Nephron (organoid): ENCODE measurements around the gene DYNC1I2.
"Not testable (repeated sequence)": the region's sequence is repeated elsewhere in the genome, so short reads cannot be mapped to it uniquely, and the experiment has no call there.

Source experiments
- H3K27ac Mint-ChIP-seq, 3 experiments: 2 replicates each; pipeline ENCODE4 v1.8.0; 2020; ENCODE audit warnings: mixed read lengths in 3 of 3, mild to moderate bottlenecking in 2 of 3, moderate library complexity in 1 of 3
- H3K27me3 Mint-ChIP-seq: 2 replicates; pipeline ENCODE4 v1.8.0; 2021; ENCODE audit warnings: low read depth, mild to moderate bottlenecking, moderate library complexity, mixed read lengths
- H3K36me3 Mint-ChIP-seq: 2 replicates; pipeline ENCODE4 v1.8.0; 2020; ENCODE audit warnings: low read depth, mixed read lengths
- H3K4me1 Mint-ChIP-seq: 2 replicates; pipeline ENCODE4 v1.8.0; 2020; ENCODE audit warnings: mixed read lengths
- H3K4me3 Mint-ChIP-seq, 3 experiments: 2 replicates each; pipeline ENCODE4 v1.8.0; 2020; ENCODE audit warnings: mild to moderate bottlenecking in 3 of 3, mixed read lengths in 3 of 3, moderate library complexity in 2 of 3
- H3K9me3 Mint-ChIP-seq: 2 replicates; pipeline ENCODE4 v1.8.0; 2020; ENCODE audit warnings: mixed read lengths
- TF ChIP-seq, protein P1 (sequence below), 3 experiments: fragments of 200-600 bp; sonication (generic); IDR thresholded peaks; one replicate each; pipeline ENCODE4 v1.5.0; 2021; ENCODE audit warnings: antibody characterized with exemption in 3 of 3; ENCODE audit not compliant: unreplicated experiment in 3 of 3

The DYNC1I2 gene

GRCh38 chr2:171754254-171754939, 67.1 kb downstream of the DYNC1I2 start:
- no peaks in the 10 kb centered on the region for H3K4me1 Mint-ChIP-seq
- TF ChIP-seq, protein P1, sequence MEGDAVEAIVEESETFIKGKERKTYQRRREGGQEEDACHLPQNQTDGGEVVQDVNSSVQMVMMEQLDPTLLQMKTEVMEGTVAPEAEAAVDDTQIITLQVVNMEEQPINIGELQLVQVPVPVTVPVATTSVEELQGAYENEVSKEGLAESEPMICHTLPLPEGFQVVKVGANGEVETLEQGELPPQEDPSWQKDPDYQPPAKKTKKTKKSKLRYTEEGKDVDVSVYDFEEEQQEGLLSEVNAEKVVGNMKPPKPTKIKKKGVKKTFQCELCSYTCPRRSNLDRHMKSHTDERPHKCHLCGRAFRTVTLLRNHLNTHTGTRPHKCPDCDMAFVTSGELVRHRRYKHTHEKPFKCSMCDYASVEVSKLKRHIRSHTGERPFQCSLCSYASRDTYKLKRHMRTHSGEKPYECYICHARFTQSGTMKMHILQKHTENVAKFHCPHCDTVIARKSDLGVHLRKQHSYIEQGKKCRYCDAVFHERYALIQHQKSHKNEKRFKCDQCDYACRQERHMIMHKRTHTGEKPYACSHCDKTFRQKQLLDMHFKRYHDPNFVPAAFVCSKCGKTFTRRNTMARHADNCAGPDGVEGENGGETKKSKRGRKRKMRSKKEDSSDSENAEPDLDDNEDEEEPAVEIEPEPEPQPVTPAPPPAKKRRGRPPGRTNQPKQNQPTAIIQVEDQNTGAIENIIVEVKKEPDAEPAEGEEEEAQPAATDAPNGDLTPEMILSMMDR (IDR thresholded peaks at IDR 0.05; ENCODE audit: unreplicated experiment in 3 of 3), result no peak
- H3K27me3 Mint-ChIP-seq, result no peaks in the 10 kb centered on the region
- peaks cover 24% of the 10 kb centered on the region for H3K9me3 Mint-ChIP-seq
- H3K36me3 Mint-ChIP-seq, result peaks cover 83% of the 10 kb centered on the region
- no peak overlapping the region for H3K4me3 Mint-ChIP-seq
- H3K27ac Mint-ChIP-seq, result no peak overlapping the region

GRCh38 chr2:171758762-171759161, 71.5 kb downstream of the DYNC1I2 start:
- not testable (repeated sequence) for H3K27ac Mint-ChIP-seq, H3K4me1 Mint-ChIP-seq, H3K27me3 Mint-ChIP-seq, H3K4me3 Mint-ChIP-seq
- Mint-ChIP-seq H3K9me3 (peaks cover 30% of the 10 kb centered on the region), H3K36me3 (peaks cover 92% of the 10 kb centered on the region)

DNA sequence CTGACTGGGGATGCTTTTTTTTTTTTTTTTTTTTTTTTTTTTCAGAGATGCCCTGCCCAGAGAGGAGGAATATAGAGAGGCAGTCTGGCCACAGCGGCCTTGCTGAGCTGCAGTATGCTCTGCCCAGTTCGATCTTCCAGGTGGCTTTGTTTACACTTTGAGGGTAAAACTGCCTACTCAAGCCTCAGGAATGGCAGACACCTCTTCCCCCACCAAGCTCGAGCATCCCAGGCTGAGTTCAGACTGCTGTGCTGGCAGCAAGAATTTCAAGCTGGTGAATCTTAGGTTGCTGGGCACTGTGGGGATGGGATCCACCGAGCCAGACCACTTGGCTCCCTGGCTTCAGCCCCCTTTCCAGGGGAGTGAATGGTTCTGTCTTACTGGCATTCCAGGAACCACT, 73.9 kb downstream of the DYNC1I2 start:
- not testable (repeated sequence) for H3K27me3 Mint-ChIP-seq, H3K4me3 Mint-ChIP-seq, H3K4me1 Mint-ChIP-seq, H3K27ac Mint-ChIP-seq
- peaks cover 72% of the 10 kb centered on the region for H3K36me3 Mint-ChIP-seq
- H3K9me3 Mint-ChIP-seq, result peaks cover 24% of the 10 kb centered on the region

DNA sequence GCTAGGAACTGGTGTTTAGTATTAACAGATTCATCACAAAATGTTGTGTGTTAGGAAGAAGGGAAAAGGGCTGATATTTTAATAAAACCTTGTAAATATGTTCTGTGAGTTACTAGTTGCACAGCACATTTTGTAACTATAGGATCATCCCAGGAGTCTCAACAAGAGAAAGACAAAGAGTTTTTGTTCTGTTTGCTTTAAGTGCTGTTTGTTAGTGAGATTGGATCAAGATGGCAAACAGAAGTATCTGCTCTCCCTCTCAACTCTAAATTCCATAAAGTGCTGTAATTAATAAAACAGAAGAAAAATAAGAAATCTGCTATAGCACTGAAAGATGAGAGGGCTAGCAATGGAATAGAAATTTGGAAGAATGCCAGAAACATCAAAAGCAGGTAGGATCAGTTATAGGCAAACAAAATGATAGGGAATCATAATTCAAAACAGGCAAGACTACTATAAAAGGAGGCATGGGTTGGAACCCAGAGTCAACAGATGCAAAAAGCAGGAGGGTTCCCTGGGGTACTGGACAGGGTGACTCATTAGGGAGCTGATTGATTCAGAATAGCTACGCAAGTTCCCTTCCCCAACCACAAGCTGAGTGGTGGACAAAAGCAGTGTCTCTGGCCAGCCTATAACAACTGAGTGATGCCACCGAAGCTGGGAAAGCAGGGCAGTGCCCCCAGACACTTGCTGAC, 75.8 kb downstream of the DYNC1I2 start:
- Mint-ChIP-seq H3K36me3 (peaks cover 59% of the 10 kb centered on the region), H3K9me3 (peaks cover 15% of the 10 kb centered on the region), H3K4me1 (no peaks in the 10 kb centered on the region), H3K27me3 (no peaks in the 10 kb centered on the region), H3K4me3 (no peak overlapping the region), H3K27ac (peak overlapping the region in 1 of 3 experiments; percentile 9)
- TF ChIP-seq, protein P1 (IDR thresholded peaks at IDR 0.05; ENCODE audit: unreplicated experiment in 3 of 3), result no peak

GRCh38 chr2:171763602-171764001, 76.3 kb downstream of the DYNC1I2 start:
- Mint-ChIP-seq H3K9me3 (peaks cover 9% of the 10 kb centered on the region), H3K27ac (no peak overlapping the region), H3K36me3 (peaks cover 54% of the 10 kb centered on the region), H3K4me1 (no peaks in the 10 kb centered on the region), H3K4me3 (no peak overlapping the region), H3K27me3 (no peaks in the 10 kb centered on the region)
- TF ChIP-seq, protein P1 (IDR thresholded peaks at IDR 0.05; ENCODE audit: unreplicated experiment in 3 of 3), result no peak

DNA sequence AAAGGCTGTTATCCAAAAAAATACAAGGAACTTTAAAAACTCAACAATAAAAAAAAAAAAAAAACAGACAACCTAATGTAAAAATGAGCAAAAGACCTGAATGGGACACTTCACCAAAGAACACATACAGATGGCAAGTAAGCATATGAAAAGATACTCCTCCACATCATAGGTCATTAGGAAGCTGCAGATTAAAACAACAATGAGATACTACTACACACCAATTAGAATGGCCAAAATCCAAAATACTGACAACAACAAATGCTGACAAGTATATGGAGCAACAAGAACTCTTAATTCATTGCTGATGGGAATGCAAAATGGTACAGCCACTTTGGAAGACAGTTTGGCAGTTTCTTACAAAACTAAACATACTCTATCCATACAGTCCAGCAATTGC, 84.2 kb downstream of the DYNC1I2 start:
- no peak overlapping the region for H3K27ac Mint-ChIP-seq
- no peaks in the 10 kb centered on the region for H3K4me1 Mint-ChIP-seq
- TF ChIP-seq, protein P1 (IDR thresholded peaks at IDR 0.05; ENCODE audit: unreplicated experiment in 3 of 3), result no peak
- peaks cover 50% of the 10 kb centered on the region for H3K9me3 Mint-ChIP-seq
- no peak overlapping the region for H3K4me3 Mint-ChIP-seq
- no peaks in the 10 kb centered on the region for H3K27me3 Mint-ChIP-seq
- H3K36me3 Mint-ChIP-seq, result peaks cover 58% of the 10 kb centered on the region

GRCh38 chr2:171772373-171772772, 85.1 kb downstream of the DYNC1I2 start:
- Mint-ChIP-seq H3K36me3 (peaks cover 56% of the 10 kb centered on the region), H3K4me1 (no peaks in the 10 kb centered on the region), H3K9me3 (peaks cover 50% of the 10 kb centered on the region), H3K4me3 (no peak overlapping the region), H3K27me3 (no peaks in the 10 kb centered on the region), H3K27ac (no peak overlapping the region)
- TF ChIP-seq, protein P1 (IDR thresholded peaks at IDR 0.05; ENCODE audit: unreplicated experiment in 3 of 3), result no peak

DNA sequence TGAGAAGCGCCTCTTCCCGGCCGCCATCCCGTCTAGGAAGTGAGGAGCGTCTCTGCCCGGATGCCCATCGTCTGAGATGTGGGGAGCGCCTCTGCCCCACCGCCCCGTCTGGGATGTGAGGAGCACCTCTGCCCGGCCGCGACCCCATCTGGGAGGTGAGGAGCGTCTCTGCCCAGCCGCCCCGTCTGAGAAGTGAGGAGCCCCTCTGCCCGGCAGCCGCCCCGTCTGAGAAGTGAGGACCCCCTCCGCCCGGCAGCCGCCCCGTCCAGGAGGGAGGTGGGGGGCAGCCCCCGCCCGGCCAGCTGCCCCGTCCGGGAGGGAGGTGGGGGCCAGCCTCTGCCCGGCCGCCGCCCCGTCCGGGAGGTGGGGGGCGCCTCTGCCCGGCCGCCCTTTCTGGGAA, 87.3 kb downstream of the DYNC1I2 start:
- not testable (repeated sequence) for H3K27me3 Mint-ChIP-seq, H3K4me1 Mint-ChIP-seq, H3K4me3 Mint-ChIP-seq, H3K27ac Mint-ChIP-seq
- H3K36me3 Mint-ChIP-seq, result peaks cover 62% of the 10 kb centered on the region
- H3K9me3 Mint-ChIP-seq, result peaks cover 53% of the 10 kb centered on the region
